CD4-positive, alpha-beta T cell treated with Interferon alpha-2 for 1 hour (primary cell): ENCODE measurements around the gene CRADD.
A peak's percentile ranks its signal among the peaks of the same experiment; 100 is the strongest.
"Not testable (repeated sequence)": the region's sequence is repeated elsewhere in the genome, so short reads cannot be mapped to it uniquely, and the experiment has no call there.

Experiments used
- DNase-seq, 2 donors: peaks; one replicate each; pipeline ENCODE4 v3.0.0-alpha.2; 2020 to 2022

The CRADD gene

GRCh38 chr12:93740751-93741150, 63.6 kb downstream of the CRADD start:
- DNase-seq = no peak

- no peak for DNase-seq
Observed at GRCh38 chr12:93741659-93742109, 64.5 kb downstream of the CRADD start.

- DNase-seq = peak; percentile 61 to 68
Observed at GRCh38 chr12:93742110-93742934, 65.1 kb downstream of the CRADD start.

GRCh38 chr12:93743229-93743998, 66.2 kb downstream of the CRADD start:
- no peak for DNase-seq

- DNase-seq = no peak
Observed at GRCh38 chr12:93743999-93744689, 67.0 kb downstream of the CRADD start.

GRCh38 chr12:93745286-93745685, 68.1 kb downstream of the CRADD start:
- DNase-seq = no peak

GRCh38 chr12:93746572-93747168, 69.5 kb downstream of the CRADD start:
- DNase-seq = no peak

GRCh38 chr12:93748672-93749383, 71.7 kb downstream of the CRADD start:
- no peak for DNase-seq

- no peak for DNase-seq
Observed at GRCh38 chr12:93749515-93749914, 72.3 kb downstream of the CRADD start.

GRCh38 chr12:93750056-93750455, 72.9 kb downstream of the CRADD start:
- no peak for DNase-seq

- no peak for DNase-seq
Observed at GRCh38 chr12:93751864-93752610, 74.9 kb downstream of the CRADD start.

- no peak for DNase-seq
Observed at GRCh38 chr12:93753285-93753684, 76.1 kb downstream of the CRADD start.

GRCh38 chr12:93753838-93754429, 76.8 kb downstream of the CRADD start:
- DNase-seq = no peak

- DNase-seq = not testable (repeated sequence)
Observed at GRCh38 chr12:93754859-93755258, 77.7 kb downstream of the CRADD start.

- no peak for DNase-seq
Observed at GRCh38 chr12:93756288-93756687, 79.1 kb downstream of the CRADD start.

- DNase-seq = no peak
Observed at GRCh38 chr12:93757792-93758694, 80.9 kb downstream of the CRADD start.

- no peak for DNase-seq
Observed at GRCh38 chr12:93758801-93759373, 81.7 kb downstream of the CRADD start.

GRCh38 chr12:93759512-93760081, 82.4 kb downstream of the CRADD start:
- DNase-seq = no peak

GRCh38 chr12:93760275-93760875, 83.2 kb downstream of the CRADD start:
- no peak for DNase-seq
